ENCODE results near the gene RNLS. TPM values are rescaled to one million over a fixed set of nuclear protein-coding genes. Genes with fewer than 3 reads are reported as not detected.

The RNLS gene
- total RNA-seq, 1 experiment from 2014 or later, result not detected

DNA sequence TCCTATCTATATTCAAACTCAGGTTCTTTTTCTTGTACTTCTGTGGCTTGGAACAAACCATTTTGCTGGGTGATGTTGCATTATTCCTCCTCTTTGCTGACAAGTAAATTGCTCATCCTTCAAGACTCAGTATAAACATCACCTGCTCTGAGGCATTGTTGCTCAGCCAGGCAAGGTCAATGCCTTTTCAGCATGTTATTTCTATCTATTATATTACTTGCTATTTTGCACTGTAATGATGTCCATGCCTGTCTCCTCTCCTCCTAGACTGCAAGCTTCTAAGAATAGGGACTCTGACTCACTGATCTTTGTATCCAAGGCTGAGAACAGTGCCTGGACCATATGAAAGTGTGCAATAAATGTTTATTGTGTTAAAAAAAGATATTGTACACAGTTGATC, 293.8 kb downstream of the RNLS start (continued):
- TF ChIP-seq SRF (IDR thresholded peaks at IDR 0.05; ENCODE audit: low read depth), result no peak

DNA sequence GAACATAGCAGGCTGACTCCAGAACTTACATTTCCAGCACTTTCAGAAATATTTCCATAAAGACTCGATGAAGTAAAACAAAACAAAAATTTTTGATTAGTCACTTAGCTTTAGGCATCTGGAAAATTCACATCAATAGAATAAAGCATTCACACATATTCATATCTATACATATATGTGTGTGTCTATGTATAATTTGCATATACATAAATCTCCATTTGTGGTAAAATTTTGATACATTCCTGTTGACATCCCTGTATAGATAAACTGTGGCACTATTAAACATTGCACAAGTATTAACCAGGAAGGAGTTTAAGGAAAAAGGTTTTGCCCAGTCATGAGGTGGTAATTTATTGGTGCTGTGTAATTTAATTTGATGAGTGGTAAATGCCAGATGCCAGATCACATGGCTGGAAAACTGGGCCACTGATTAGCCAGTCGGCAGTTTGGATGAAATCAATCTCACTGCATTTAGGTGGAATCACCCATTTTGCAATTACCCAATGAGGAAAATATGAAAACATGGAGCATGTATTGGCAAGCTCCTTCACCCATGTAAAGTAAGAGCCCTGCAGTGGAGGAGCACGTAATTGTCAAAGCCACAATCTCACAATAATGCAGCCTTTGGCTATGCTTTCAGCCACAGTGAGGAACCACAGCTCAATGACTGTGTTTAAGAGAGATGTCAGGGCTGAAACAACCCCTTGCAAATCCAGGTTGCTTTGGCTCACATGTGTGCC, 294.6 kb downstream of the RNLS start:
- ChIA-PET RAD21 (ENCODE audit: low non-redundant PET in 1 of 2, low total read pairs in 2 of 2, uncharacterized antibody in 2 of 2, unreplicated experiment in 2 of 2) (no interaction called here), POLR2A (no interaction called here), CTCF (no interaction called here)
- Histone ChIP-seq H4K20me1 (ENCODE audit: insufficient read depth) (no peaks in the 10 kb centered on the region), H3K27me3 (ENCODE audit: insufficient read depth, low read length) (no peaks in the 10 kb centered on the region), H3K4me3 (replicated peaks in 1 of 2; ENCODE audit: low read depth in 1 of 2, low read length in 2 of 2) (no peak overlapping the region), H3K9me2 (ENCODE audit: insufficient read depth) (no peaks in the 10 kb centered on the region), H3K4me2 (ENCODE audit: low read length) (no peak overlapping the region), H3K9ac (ENCODE audit: low read length) (no peak overlapping the region), H3K4me1 (ENCODE audit: control insufficient read depth in 1 of 2, insufficient read depth in 2 of 2, low read length in 2 of 2) (no peaks in the 10 kb centered on the region), H2AFZ (ENCODE audit: low read depth, low read length, poor library complexity, severe bottlenecking) (no peak overlapping the region), H3K79me2 (ENCODE audit: insufficient read depth, low read length) (no peaks in the 10 kb centered on the region), H3K9me3 (ENCODE audit: control insufficient read depth in 1 of 2, insufficient read depth in 1 of 2, low read depth in 1 of 2, low read length in 2 of 2) (no peaks in the 10 kb centered on the region), H3K27ac (ENCODE audit: low read depth, low read length) (no peak overlapping the region), H3K36me3 (ENCODE audit: control insufficient read depth in 1 of 2, insufficient read depth in 2 of 2, low read length in 2 of 2) (no peaks in the 10 kb centered on the region)
- no peak for ATAC-seq
- TF ChIP-seq CEBPB (IDR thresholded peaks at IDR 0.05; ENCODE audit: low read depth) (no peak), ZNF274 (IDR thresholded peaks at IDR 0.05; ENCODE audit: low read depth, low read length) (no peak), ZBTB33 (IDR thresholded peaks at IDR 0.05; ENCODE audit: extremely low read depth, insufficient replicate concordance, low read length) (no peak), EGR1 (IDR thresholded peaks at IDR 0.05; ENCODE audit: low read depth) (no peak), ELF1 (IDR thresholded peaks at IDR 0.05; ENCODE audit: borderline replicate concordance, low read depth) (no peak), JUND (IDR thresholded peaks at IDR 0.05) (no peak), ATF3 (IDR thresholded peaks at IDR 0.05) (no peak), SRF (IDR thresholded peaks at IDR 0.05; ENCODE audit: low read depth) (no peak), CBX3 (IDR thresholded peaks at IDR 0.05; ENCODE audit: low read depth) (no peak), REST (IDR thresholded peaks at IDR 0.05; ENCODE audit: low read depth) (no peak), EZH2 (IDR thresholded peaks at IDR 0.05) (no peak), FOSL1 (IDR thresholded peaks at IDR 0.05; ENCODE audit: low read depth) (no peak), SIN3A (IDR thresholded peaks at IDR 0.05; ENCODE audit: low read depth) (no peak), EZH2phosphoT487 (IDR thresholded peaks at IDR 0.05; ENCODE audit: borderline replicate concordance) (no peak), POLR2AphosphoS5 (IDR thresholded peaks at IDR 0.05; ENCODE audit: low read depth, low read length) (no peak), SP1 (IDR thresholded peaks at IDR 0.05; ENCODE audit: low read depth) (no peak), POLR2A (IDR thresholded peaks at IDR 0.05; ENCODE audit: borderline replicate concordance, extremely low read depth, insufficient read depth, insufficient read length) (no peak), MAX (IDR thresholded peaks at IDR 0.05) (no peak)
- TF ChIP-seq, protein P1, sequence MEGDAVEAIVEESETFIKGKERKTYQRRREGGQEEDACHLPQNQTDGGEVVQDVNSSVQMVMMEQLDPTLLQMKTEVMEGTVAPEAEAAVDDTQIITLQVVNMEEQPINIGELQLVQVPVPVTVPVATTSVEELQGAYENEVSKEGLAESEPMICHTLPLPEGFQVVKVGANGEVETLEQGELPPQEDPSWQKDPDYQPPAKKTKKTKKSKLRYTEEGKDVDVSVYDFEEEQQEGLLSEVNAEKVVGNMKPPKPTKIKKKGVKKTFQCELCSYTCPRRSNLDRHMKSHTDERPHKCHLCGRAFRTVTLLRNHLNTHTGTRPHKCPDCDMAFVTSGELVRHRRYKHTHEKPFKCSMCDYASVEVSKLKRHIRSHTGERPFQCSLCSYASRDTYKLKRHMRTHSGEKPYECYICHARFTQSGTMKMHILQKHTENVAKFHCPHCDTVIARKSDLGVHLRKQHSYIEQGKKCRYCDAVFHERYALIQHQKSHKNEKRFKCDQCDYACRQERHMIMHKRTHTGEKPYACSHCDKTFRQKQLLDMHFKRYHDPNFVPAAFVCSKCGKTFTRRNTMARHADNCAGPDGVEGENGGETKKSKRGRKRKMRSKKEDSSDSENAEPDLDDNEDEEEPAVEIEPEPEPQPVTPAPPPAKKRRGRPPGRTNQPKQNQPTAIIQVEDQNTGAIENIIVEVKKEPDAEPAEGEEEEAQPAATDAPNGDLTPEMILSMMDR (IDR thresholded peaks at IDR 0.05 in 2 of 3, conservative IDR thresholded peaks at IDR 0.05 in 1 of 3; ENCODE audit: borderline replicate concordance in 1 of 3, insufficient read depth in 1 of 3, low read depth in 2 of 3, low read length in 2 of 3), result no peak
- BruUV-seq (replicated peaks), result no TSS peak
- no peak for DNase-seq (ENCODE audit: low read depth, low spot score)
- intact Hi-C loops (cut with micrococcal nuclease), result no loop called here

Measured in HCT116 (cell line).